GM18505 (cell line): Measurements from ENCODE around the gene ZNF474.

Experiments
- ATAC-seq: cut with Tn5 transposase; IDR thresholded peaks from one replicate; pipeline ENCODE4 v1.9.1; 2021; ENCODE audit not compliant: unreplicated experiment
- POLR2A ChIP-seq: IDR thresholded peaks from 4 replicates; pipeline ENCODE4 v1.6.1; 2011; ENCODE audit warnings: borderline replicate concordance; ENCODE audit not compliant: insufficient read depth, insufficient read length; ENCODE audit errors: extremely low read depth

ZNF474 gene

DNA sequence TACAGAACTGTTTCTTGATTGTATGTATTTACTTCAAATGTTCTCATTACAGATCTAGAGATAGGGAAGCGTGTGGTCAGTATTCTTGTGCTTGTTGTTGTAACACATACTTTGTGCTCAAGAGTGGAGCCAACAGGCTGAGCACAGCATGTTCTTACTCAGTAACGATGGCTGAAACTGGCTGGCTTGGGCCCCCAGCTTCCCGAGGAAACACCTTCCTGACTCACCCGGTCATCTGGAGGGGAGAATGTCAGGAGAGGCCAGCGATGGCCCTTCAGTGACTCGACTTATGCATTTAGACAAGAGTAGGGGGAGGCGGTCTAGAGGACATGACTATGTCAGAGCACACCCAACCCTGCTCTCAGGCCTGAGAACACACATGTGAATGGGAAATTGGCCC is 25.6 kb downstream of the ZNF474 start:
- no peak for ATAC-seq
- TF ChIP-seq POLR2A, result no peak

DNA sequence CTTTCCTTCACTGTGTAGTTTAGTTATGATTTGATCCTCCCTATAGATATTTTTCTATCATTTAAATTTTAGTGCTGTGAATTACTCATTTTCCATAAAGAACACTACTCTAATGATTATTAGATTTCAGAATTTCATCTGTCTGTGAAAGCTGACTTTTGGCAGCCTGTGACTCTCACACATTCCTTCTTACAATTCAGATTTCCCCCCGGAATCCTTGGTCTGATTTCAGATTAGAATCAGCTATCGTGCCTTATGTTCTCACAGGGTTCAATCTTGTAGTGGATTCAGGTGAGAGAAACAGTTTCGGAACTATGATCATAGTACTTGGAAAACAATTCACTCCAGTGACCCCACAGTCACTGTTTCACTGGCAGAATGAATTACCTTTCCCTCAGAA is 26.2 kb downstream of the ZNF474 start:
- no peak for ATAC-seq
- TF ChIP-seq POLR2A, result no peak

DNA sequence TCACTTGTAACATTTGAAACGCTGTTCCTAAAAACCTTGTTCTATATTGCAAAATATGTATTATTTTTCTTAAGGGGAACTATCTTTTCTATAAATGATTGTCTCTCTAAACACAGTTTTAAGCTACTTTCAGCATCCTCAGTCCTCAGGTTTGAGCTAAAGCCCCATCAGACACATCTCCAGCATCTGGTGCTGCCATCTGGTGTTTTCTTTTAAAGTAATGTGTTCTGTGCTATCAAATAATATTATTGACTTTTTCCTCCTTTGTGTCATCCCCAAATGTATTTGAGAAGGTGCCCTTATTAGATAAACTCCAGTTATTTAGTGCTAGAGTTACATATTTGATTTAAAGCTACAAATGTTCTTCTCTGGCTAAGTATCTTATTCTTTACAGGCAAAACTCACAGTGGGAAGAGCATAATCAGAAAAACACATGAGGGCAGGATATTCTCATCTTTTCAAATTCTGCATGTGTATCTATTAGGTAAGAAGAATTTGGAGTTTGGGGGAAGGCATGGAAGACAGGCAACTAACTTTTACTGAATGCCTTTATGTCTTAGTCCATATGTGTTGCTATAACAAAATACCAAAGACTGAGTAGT is 27.5 kb downstream of the ZNF474 start:
- ATAC-seq, result no peak
- no peak for TF ChIP-seq POLR2A

DNA sequence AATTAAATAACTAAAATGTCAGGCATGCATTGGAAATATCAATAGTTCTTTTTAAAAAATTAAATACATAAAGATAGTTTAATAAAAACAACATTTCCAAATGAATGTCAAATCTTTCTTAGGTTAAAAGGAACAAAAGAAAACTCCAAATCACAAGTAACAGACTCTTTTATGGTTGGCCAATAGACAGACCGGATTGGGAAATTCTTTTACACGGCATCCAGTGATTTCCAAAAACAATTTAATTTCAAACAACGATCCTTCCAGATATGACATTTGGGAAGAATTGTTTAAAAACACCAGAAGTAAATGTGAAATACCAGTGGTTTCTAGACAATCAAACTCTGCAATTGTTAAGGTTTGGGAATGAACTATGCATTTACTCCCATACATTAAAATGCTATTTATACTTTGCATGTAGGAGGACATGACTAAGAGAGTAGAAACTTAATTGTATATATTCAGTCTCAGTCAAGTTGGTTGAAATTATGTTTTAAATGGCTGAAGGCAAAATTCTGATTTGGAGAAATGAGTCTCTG is 32.8 kb downstream of the ZNF474 start:
- no peak for TF ChIP-seq POLR2A
- ATAC-seq, result no peak

DNA sequence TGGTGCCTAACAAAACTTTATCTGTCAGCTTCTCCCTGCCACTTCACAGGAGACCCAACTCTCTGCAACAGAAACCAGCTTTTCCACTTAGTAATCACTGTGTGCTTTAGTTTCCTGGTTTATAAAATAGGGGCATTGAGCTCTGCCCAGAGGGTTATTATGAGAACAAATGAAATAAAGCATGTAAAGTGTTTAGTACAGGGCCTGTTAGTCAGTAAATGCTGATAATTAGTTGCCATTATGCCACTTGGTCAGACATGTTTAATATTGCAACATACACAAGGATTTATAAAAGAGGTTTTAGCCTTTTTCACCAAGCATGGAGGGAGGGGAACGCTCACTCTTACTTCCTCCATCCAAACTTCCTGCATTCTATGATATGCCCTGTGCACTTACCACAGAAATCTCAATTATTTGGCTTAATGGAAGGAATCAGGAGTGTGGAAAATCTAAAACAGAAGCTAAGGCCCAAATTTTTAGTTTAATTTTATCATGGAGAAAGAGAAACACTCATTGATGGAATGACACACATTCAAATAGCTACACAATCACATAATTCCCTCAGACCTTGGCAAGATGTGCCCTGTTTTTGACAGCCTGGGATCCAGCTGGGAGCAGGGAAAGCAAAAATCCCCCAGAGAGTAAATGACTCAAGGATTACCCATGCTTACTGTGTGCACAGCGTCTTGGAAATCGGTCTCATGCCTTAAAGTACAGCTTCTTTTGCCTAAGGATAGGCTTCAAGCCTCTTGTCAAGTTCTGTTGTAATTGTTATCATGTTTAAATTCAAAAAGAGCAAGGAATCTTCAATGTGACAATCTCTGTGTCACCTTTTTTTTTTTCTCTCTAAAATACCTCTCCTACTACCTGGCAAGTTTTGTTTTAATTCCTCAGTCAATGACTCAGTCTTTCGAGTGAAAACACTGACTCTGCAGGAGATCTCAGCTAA is 34.0 kb downstream of the ZNF474 start:
- ATAC-seq, result no peak
- no peak for TF ChIP-seq POLR2A

DNA sequence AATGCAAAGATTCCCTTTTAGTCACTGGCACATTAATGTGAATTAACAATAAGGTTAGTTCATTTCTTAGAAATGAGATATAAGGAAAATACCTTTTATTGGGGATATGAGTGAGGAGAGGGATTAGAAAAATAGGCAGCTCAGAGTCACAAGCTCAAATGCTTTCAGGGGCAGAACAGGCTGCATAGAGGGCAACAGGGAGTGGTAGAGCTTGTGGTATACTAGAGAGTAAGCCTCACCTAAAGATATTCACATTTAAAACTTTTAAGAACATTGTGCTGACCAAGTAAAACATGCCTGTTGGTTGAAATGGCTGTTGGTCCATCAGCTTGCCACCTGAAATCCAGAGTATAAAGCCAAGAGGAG is 34.7 kb downstream of the ZNF474 start:
- no peak for ATAC-seq
- no peak for TF ChIP-seq POLR2A

DNA sequence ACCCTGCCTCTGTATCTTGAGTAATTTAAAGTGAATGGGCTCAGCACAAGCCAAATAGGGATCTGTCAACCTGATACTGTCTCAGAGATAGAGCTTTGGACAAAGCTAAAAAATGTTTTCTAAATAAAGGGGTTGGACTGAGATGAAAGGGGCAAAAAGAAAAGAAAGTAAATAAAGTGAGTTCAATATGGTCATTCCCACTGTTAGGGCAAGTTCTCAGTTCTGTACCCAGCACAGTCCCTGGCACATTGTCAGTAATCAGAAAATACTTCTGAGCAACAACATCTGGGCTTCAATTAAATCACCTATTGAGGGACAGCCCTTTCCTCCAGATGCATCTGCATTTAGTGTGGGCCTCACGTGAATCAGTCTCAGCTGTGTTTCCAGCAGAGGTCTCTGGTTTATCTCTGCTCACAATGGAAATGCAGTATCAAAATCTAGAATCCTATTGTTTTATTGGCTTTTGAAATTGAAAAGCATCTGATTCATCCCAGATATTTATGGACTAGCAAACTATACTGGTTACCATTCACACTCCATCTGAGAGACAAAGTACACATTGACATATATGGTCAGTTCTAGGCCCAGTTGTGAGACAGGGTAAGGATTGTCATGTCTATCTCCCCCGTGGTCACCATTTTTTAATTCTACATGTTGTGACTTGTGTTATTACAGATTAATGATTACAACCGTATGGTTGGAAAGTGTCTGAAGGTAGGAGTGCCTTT is 35.6 kb downstream of the ZNF474 start:
- no peak for TF ChIP-seq POLR2A
- no peak for ATAC-seq

DNA sequence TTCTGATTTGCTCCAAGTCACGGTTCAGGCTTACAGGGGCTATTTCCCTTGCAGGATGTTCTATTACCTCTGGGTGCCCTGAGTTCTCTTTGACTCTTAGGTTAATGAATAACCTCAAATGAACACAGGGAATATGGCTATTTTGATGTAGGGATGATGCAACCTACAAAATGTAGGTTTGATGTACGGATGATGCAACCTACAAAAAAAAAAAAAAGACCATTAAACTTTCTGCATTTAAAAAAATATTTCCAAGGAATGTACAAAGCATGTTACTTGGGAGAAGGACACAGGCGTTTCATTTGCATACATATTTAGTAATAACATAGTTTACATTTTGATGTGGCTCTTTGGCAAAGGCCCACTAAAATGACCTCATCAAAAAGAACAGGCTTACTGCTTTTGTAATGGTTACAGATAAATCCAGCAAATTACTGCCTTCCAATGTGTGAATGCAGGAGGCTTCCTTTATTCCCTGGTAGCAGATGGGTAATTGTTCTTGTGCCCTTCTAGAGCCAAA is 36.3 kb downstream of the ZNF474 start:
- ATAC-seq, result no peak

DNA sequence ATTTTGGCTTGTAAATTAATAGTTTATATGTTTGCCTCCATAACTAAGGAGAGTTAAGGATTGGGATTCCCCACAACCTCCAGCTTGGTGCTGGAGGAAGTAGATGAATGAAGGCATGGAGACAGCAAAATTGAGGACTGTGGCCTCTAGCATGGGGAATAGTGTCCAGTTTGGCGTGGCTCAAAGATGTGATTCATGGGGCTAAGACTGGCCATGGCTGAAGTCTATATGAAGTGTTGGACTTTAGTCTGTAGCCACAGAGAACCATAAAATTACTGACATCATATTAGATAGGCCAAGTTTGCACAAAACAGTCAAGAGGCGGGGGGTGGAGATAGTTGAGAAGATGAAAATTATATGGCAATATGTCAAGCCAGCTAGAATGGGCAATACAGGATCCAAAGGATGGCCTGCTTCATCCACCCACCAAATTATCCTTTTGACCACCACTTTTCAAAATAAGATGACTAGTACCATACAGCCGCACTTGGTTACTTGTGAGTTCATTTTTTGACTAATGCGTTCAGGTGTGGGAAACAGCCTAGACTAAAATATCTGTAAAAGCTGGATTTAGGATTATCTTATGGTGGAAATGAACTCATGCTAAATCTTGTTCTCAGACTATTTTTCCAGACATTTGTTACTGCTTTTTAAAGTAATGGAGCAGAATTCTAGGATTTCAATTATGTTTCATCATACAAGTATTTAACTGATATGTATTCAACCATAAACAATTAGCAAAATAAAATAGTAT is 40.2 kb downstream of the ZNF474 start:
- no peak for ATAC-seq
- TF ChIP-seq POLR2A, result no peak

More for the DNA sequence above, 36.3 kb downstream of the ZNF474 start:
- TF ChIP-seq POLR2A, result no peak

DNA sequence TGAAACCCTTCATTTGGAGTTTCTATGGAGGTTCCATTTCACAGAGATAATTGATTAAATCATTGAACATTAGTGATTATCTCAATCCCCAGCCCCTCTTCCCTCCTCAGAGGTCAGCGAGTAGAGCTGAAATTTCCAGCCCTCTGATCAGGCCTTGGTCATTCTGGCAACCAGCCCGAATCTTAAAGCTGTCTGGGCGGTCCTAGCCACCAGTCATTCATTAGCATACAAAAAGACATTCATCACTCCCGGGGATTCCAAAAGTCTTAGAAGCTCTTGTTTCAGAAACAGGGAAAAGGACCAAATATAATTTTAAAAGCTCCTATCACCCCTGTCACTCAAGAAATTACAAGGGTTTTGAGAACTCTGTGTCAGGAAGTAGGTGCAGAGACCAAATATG is 41.3 kb downstream of the ZNF474 start:
- ATAC-seq, result no peak
- TF ChIP-seq POLR2A, result no peak

DNA sequence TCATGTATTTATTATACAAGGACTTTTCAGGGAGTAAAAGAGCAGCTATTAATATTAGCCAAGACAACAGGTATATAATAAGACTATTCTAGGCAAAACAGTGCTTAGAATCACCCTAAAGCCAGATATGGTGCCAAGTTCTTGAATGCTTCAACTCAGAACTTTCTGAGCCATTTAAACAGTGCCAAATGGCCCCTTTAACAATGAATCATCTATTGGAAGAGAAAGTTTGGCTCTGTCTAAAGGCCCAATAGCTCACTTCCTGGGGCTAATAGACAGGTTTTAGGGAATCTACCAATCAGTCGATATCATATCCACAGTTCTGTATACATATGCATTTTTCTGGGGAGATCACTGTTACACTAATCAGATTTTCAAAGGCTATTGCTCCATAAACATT is 42.9 kb downstream of the ZNF474 start:
- TF ChIP-seq POLR2A, result no peak

More for the DNA sequence above, 42.9 kb downstream of the ZNF474 start:
- ATAC-seq, result no peak
